ENCODE measurements around the gene LRP2. TPM values are rescaled to one million over a fixed set of nuclear protein-coding genes. Genes with fewer than 3 reads are reported as not detected.

The LRP2 gene
- total RNA-seq, 1 experiment from 2014 or later: 260 TPM

DNA sequence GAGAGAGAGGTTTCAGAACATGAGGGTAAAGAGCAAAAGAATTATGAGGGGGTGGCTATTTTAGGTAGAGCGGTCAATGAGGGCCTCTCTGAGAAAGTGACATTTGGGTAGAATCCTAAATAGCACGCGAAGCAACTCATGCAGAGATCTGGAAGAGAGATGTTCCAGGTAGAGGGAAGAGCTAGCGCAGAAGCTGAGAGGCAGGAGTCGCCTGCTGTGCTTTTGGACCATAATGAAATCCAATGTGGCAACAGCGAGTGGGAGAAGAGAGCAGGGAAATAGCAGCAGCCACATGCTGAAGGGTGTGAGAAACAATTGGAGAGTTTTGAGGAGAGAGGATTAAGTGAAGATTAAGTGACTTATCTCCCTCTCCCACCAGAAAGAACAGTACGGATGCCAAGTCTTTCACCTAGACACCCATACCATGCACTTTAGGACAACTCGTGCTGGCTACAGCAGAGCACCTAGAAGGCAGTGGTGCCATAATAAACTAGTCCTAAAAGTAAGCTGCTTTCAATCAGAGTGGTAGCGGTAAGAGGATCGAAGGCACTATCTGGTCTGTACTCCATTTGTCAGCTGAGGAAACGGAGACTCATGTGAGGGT lies 129.7 kb downstream of the LRP2 start:
- ChIA-PET CTCF (no interaction called here), POLR2A (no interaction called here)
- Histone ChIP-seq H3K9me3 (no peaks in the 10 kb centered on the region), H3K4me3 (ENCODE audit: low read depth, low read length) (no peak overlapping the region), H3K27me3 (replicated peaks; ENCODE audit: control insufficient read depth, insufficient read depth, low read length) (no peaks in the 10 kb centered on the region), H3K4me1 (no peaks in the 10 kb centered on the region), H3K36me3 (ENCODE audit: control insufficient read depth, insufficient read depth, low read length) (peaks cover 3% of the 10 kb centered on the region; the same call in 1 of the 2 replicates)
- H3K36me3 Mint-ChIP-seq (ENCODE audit: insufficient read depth, unreplicated experiment): peaks cover 98% of the 10 kb centered on the region
- H3K4me3 Mint-ChIP-seq (ENCODE audit: unreplicated experiment): no peak overlapping the region
- no peak overlapping the region for H3K27ac Mint-ChIP-seq (ENCODE audit: unreplicated experiment)
- no peaks in the 10 kb centered on the region for H3K9me3 Mint-ChIP-seq (ENCODE audit: unreplicated experiment)
- no TSS peak for BruUV-seq (replicated peaks)
- no peak for DNase-seq
- intact Hi-C loops (cut with micrococcal nuclease; ENCODE audit: unreplicated experiment): no loop called here
- TF ChIP-seq, protein P1, sequence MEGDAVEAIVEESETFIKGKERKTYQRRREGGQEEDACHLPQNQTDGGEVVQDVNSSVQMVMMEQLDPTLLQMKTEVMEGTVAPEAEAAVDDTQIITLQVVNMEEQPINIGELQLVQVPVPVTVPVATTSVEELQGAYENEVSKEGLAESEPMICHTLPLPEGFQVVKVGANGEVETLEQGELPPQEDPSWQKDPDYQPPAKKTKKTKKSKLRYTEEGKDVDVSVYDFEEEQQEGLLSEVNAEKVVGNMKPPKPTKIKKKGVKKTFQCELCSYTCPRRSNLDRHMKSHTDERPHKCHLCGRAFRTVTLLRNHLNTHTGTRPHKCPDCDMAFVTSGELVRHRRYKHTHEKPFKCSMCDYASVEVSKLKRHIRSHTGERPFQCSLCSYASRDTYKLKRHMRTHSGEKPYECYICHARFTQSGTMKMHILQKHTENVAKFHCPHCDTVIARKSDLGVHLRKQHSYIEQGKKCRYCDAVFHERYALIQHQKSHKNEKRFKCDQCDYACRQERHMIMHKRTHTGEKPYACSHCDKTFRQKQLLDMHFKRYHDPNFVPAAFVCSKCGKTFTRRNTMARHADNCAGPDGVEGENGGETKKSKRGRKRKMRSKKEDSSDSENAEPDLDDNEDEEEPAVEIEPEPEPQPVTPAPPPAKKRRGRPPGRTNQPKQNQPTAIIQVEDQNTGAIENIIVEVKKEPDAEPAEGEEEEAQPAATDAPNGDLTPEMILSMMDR (IDR thresholded peaks at IDR 0.05; ENCODE audit: insufficient read depth in 1 of 2, low read depth in 1 of 2, low read length in 1 of 2, severe bottlenecking in 1 of 2, unreplicated experiment in 1 of 2): no peak
- peaks cover under 1% of the 10 kb centered on the region for H3K4me1 Mint-ChIP-seq (ENCODE audit: low read depth, unreplicated experiment)
- no peaks in the 10 kb centered on the region for H3K27me3 Mint-ChIP-seq (ENCODE audit: insufficient read depth, unreplicated experiment)

DNA sequence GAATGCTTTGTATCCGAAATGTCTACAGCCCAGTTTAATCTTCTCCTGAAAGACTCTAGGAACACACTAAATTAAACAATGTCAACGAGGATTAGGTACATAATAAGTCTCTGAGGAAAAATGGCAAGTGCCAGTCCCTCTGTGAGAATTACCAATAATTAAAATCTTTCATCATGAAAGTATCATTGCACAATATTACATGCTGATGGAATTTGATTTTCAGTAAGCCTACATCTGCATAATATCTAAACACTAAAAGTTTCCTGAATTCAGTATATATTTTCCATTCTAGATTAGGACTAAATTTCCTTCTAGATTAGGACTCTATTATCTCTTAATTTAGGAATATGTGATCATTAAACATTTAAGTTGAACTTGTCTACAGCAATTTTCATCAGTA lies 132.1 kb downstream of the LRP2 start:
- Histone ChIP-seq H3K36me3 (ENCODE audit: control insufficient read depth, insufficient read depth, low read length) (peaks cover 2% of the 10 kb centered on the region; the same call in 1 of the 2 replicates), H3K4me1 (no peaks in the 10 kb centered on the region), H3K9me3 (no peaks in the 10 kb centered on the region), H3K27me3 (replicated peaks; ENCODE audit: control insufficient read depth, insufficient read depth, low read length) (no peaks in the 10 kb centered on the region), H3K4me3 (ENCODE audit: low read depth, low read length) (no peak overlapping the region)
- Mint-ChIP-seq H3K36me3 (ENCODE audit: insufficient read depth, unreplicated experiment) (peaks cover 98% of the 10 kb centered on the region), H3K4me3 (ENCODE audit: unreplicated experiment) (no peak overlapping the region), H3K4me1 (ENCODE audit: low read depth, unreplicated experiment) (no peaks in the 10 kb centered on the region), H3K27ac (ENCODE audit: unreplicated experiment) (no peak overlapping the region), H3K9me3 (ENCODE audit: unreplicated experiment) (no peaks in the 10 kb centered on the region), H3K27me3 (ENCODE audit: insufficient read depth, unreplicated experiment) (no peaks in the 10 kb centered on the region)
- POLR2A ChIA-PET: no interaction called here
- intact Hi-C loops (cut with micrococcal nuclease; ENCODE audit: unreplicated experiment): no loop called here
- DNase-seq: no peak
- TF ChIP-seq, protein P1 (IDR thresholded peaks at IDR 0.05; ENCODE audit: insufficient read depth in 1 of 2, low read depth in 1 of 2, low read length in 1 of 2, severe bottlenecking in 1 of 2, unreplicated experiment in 1 of 2): no peak
- BruUV-seq (replicated peaks): no TSS peak
- CTCF ChIA-PET: no interaction called here

DNA sequence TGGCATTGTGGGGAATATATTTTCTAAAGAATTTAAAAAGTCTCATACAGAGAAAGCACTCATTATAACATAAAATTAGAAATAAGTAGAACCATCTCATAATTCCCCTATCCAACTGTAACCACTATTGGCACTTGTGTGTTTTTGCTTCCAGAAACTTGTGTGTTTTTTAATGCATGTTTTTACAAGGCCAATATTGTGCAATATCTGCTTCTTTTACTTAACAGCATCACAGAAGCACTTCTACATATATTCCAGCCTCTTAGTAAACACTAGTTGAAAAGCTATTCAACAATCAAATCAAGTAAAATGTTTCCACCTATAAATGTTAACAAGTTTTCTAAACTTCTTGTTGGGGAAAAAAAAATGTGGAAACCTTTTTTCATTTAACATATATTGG lies 132.7 kb downstream of the LRP2 start:
- Mint-ChIP-seq H3K4me3 (ENCODE audit: unreplicated experiment) (no peak overlapping the region), H3K4me1 (ENCODE audit: low read depth, unreplicated experiment) (no peaks in the 10 kb centered on the region), H3K27me3 (ENCODE audit: insufficient read depth, unreplicated experiment) (no peaks in the 10 kb centered on the region), H3K27ac (ENCODE audit: unreplicated experiment) (no peak overlapping the region), H3K9me3 (ENCODE audit: unreplicated experiment) (no peaks in the 10 kb centered on the region), H3K36me3 (ENCODE audit: insufficient read depth, unreplicated experiment) (peaks cover 96% of the 10 kb centered on the region)
- CTCF ChIA-PET: no interaction called here
- H3K36me3 ChIP-seq (ENCODE audit: control insufficient read depth, insufficient read depth, low read length): peaks cover 2% of the 10 kb centered on the region; the same call in 1 of the 2 replicates
- H3K27me3 ChIP-seq (replicated peaks; ENCODE audit: control insufficient read depth, insufficient read depth, low read length): no peaks in the 10 kb centered on the region
- no peaks in the 10 kb centered on the region for H3K4me1 ChIP-seq
- intact Hi-C loops (cut with micrococcal nuclease; ENCODE audit: unreplicated experiment): loop anchor here (5.0 kb wide), 1 partner anchor 48 kb away; no protein-coding TSS in a partner anchor
- TF ChIP-seq, protein P1 (IDR thresholded peaks at IDR 0.05; ENCODE audit: insufficient read depth in 1 of 2, low read depth in 1 of 2, low read length in 1 of 2, severe bottlenecking in 1 of 2, unreplicated experiment in 1 of 2): no peak
- no peaks in the 10 kb centered on the region for H3K9me3 ChIP-seq
- no peak for DNase-seq
- BruUV-seq (replicated peaks): no TSS peak
- H3K4me3 ChIP-seq (ENCODE audit: low read depth, low read length): no peak overlapping the region
- POLR2A ChIA-PET: no interaction called here

Data from Caco-2 (cell line).